Measurements from ENCODE around the gene HYCC1.

DNA sequence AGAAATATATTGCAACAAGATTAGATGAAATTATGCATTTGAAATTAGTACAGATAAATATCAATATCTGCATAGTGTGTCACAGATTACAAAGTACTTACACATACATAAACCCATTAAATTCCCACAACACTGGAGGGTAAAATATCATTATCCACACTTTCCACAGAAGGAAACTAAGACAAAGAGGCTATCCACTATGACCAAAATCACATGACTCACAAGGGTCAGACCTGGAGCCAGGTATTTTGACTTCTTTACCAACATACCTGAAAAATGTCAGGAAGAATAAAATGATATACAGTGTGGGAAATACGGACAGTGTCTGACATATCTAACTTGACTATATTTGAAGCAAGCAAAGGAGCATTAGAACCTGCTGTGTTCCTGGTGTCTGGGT is 34.1 kb downstream of the HYCC1 start:
- TF ChIP-seq, protein P1, sequence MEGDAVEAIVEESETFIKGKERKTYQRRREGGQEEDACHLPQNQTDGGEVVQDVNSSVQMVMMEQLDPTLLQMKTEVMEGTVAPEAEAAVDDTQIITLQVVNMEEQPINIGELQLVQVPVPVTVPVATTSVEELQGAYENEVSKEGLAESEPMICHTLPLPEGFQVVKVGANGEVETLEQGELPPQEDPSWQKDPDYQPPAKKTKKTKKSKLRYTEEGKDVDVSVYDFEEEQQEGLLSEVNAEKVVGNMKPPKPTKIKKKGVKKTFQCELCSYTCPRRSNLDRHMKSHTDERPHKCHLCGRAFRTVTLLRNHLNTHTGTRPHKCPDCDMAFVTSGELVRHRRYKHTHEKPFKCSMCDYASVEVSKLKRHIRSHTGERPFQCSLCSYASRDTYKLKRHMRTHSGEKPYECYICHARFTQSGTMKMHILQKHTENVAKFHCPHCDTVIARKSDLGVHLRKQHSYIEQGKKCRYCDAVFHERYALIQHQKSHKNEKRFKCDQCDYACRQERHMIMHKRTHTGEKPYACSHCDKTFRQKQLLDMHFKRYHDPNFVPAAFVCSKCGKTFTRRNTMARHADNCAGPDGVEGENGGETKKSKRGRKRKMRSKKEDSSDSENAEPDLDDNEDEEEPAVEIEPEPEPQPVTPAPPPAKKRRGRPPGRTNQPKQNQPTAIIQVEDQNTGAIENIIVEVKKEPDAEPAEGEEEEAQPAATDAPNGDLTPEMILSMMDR (conservative IDR thresholded peaks at IDR 0.05), result no peak
- no peak for TF ChIP-seq EZH2 (IDR thresholded peaks at IDR 0.05; ENCODE audit: low read depth)

All from PC-9 (cell line).